ENCODE results near the gene SMAD3.
"Not testable (repeated sequence)": the region's sequence is repeated elsewhere in the genome, so short reads cannot be mapped to it uniquely, and the experiment has no call there.

DNA sequence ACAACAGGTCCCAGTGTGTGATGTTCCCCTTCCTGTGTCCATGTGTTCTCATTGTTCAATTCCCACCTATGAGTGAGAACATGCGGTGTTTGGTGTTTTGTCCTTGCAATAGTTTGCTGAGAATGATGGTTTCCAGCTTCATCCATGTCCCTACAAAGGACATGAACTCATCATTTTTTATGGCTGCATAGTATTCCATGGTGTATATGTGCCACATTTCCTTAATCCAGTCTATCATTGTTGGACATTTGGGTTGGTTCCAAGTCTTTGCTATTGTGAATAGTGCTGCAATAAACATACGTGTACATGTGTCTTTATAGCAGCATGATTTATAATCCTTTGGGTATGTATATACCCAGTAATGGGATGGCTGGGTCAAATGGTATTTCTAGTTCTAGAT, 44.7 kb upstream of the SMAD3 start:
- not testable (repeated sequence) for TF ChIP-seq POLR2A (IDR thresholded peaks at IDR 0.05; ENCODE audit: low read length); GATA1 (IDR thresholded peaks at IDR 0.05; ENCODE audit: low read depth, low read length)

All from erythroblast (primary cell).